WERI-Rb-1 (cell line): Measurements from ENCODE around the gene SNX25.

Experiments used
- DNase-seq: peaks from one replicate; pipeline ENCODE4 v3.0.0-alpha.2; 2020
- H3K27ac ChIP-seq: fragments of 250-450 bp; sonication (Bioruptor Pico); 2 replicates; pipeline ENCODE4 v1.5.1; 2020; ENCODE audit warnings: mild to moderate bottlenecking, moderate library complexity
- H3K27me3 ChIP-seq: fragments of 250-450 bp; sonication (Bioruptor Pico); 2 replicates; pipeline ENCODE4 v1.5.1; 2021; ENCODE audit warnings: mild to moderate bottlenecking, low read depth, moderate library complexity; ENCODE audit not compliant: insufficient read depth, severe bottlenecking
- H3K36me3 ChIP-seq: fragments of 250-450 bp; sonication (Bioruptor Pico); 2 replicates; pipeline ENCODE4 v1.5.1; 2020; ENCODE audit warnings: mild to moderate bottlenecking, moderate library complexity
- H3K4me3 ChIP-seq: 2 replicates; pipeline ENCODE4 v1.5.1; 2011; ENCODE audit warnings: low read depth, mild to moderate bottlenecking, control low read depth, low read length
- H3K9me3 ChIP-seq: fragments of 250-450 bp; sonication (Bioruptor Pico); 2 replicates; pipeline ENCODE4 v1.5.1; 2021; ENCODE audit warnings: mild to moderate bottlenecking, moderate library complexity; ENCODE audit not compliant: severe bottlenecking
- CTCF ChIP-seq: IDR thresholded peaks from 2 replicates; pipeline ENCODE4 v1.5.1; 2011; ENCODE audit warnings: low read depth, mild to moderate bottlenecking, control low read depth, inconsistent platforms, low read length

SNX25 gene

GRCh38 chr4:185221912-185222311 lies 12.5 kb downstream of the SNX25 start:
- Histone ChIP-seq H3K4me3 (no peak overlapping the region), H3K27ac (no peak overlapping the region), H3K9me3 (no peaks in the 10 kb centered on the region), H3K27me3 (no peaks in the 10 kb centered on the region), H3K36me3 (no peaks in the 10 kb centered on the region)
- DNase-seq, result no peak
- TF ChIP-seq CTCF, result no peak

GRCh38 chr4:185222598-185222997 lies 13.2 kb downstream of the SNX25 start:
- Histone ChIP-seq H3K36me3 (no peaks in the 10 kb centered on the region), H3K27ac (no peak overlapping the region), H3K27me3 (no peaks in the 10 kb centered on the region), H3K9me3 (no peaks in the 10 kb centered on the region), H3K4me3 (no peak overlapping the region)
- no peak for TF ChIP-seq CTCF
- no peak for DNase-seq

GRCh38 chr4:185224597-185224996 lies 15.2 kb downstream of the SNX25 start:
- Histone ChIP-seq H3K27me3 (no peaks in the 10 kb centered on the region), H3K4me3 (no peak overlapping the region), H3K27ac (no peak overlapping the region), H3K9me3 (no peaks in the 10 kb centered on the region), H3K36me3 (no peaks in the 10 kb centered on the region)
- no peak for DNase-seq
- no peak for TF ChIP-seq CTCF

GRCh38 chr4:185225940-185226339 lies 16.5 kb downstream of the SNX25 start:
- TF ChIP-seq CTCF, result no peak
- DNase-seq, result no peak
- Histone ChIP-seq H3K27me3 (no peaks in the 10 kb centered on the region), H3K36me3 (no peaks in the 10 kb centered on the region), H3K4me3 (no peak overlapping the region), H3K9me3 (no peaks in the 10 kb centered on the region), H3K27ac (no peak overlapping the region)

- TF ChIP-seq CTCF, result peak; percentile 34; the same call in 1 of the 2 replicates
- Histone ChIP-seq H3K4me3 (no peak overlapping the region), H3K36me3 (no peaks in the 10 kb centered on the region), H3K9me3 (no peaks in the 10 kb centered on the region), H3K27ac (no peak overlapping the region), H3K27me3 (no peaks in the 10 kb centered on the region)
- DNase-seq, result no peak
Measured at GRCh38 chr4:185227131-185227551, 17.7 kb downstream of the SNX25 start.

GRCh38 chr4:185227713-185228278 lies 18.4 kb downstream of the SNX25 start:
- no peaks in the 10 kb centered on the region for H3K36me3 ChIP-seq
- TF ChIP-seq CTCF, result no peak
- H3K9me3 ChIP-seq, result no peaks in the 10 kb centered on the region
- H3K27ac ChIP-seq, result no peak overlapping the region
- DNase-seq, result no peak
- no peaks in the 10 kb centered on the region for H3K27me3 ChIP-seq
- no peak overlapping the region for H3K4me3 ChIP-seq
